CD8-positive, alpha-beta memory T cell (primary cell): ENCODE data around the gene TIMM17B. TPM values are rescaled to one million over a fixed set of nuclear protein-coding genes. Genes with fewer than 3 reads are reported as not detected.

Experiments
- CTCF ChIA-PET: fragments of 350-600 bp; sonication (Branson Sonifier 250); formaldehyde crosslinking; loops from one replicate; lab custom pipeline; 2021; ENCODE audit warnings: antibody characterized with exemption; lab: Charles Lee
- POLR2A ChIA-PET: fragments of 350-600 bp; sonication (Branson Sonifier 250); formaldehyde crosslinking; loops from one replicate; lab custom pipeline; 2021; ENCODE audit warnings: antibody characterized with exemption; lab: Charles Lee
- DNase-seq, 5 donors: peaks; one replicate each; pipeline versions ENCODE4 v3.0.0 to v3.0.0-alpha.2; 2020 to 2022; ENCODE audit warnings: mixed read lengths in 1 of 5
- H3K27ac ChIP-seq: one replicate; pipeline ENCODE4 v1.7.0; 2013; ENCODE audit warnings: low read depth, mild to moderate bottlenecking, low read length, moderate library complexity
- H3K27me3 ChIP-seq: 2 replicates; pipeline ENCODE4 v1.7.0; 2013; ENCODE audit warnings: low read length, mild to moderate bottlenecking; ENCODE audit not compliant: insufficient read depth, poor library complexity, severe bottlenecking
- H3K36me3 ChIP-seq: 2 replicates; pipeline ENCODE4 v1.7.0; 2013; ENCODE audit warnings: mild to moderate bottlenecking, low read length, moderate library complexity; ENCODE audit not compliant: insufficient read depth
- H3K4me1 ChIP-seq: 2 replicates; pipeline ENCODE4 v1.7.0; 2013; ENCODE audit warnings: mild to moderate bottlenecking, low read length, moderate library complexity; ENCODE audit not compliant: insufficient read depth
- H3K4me3 ChIP-seq: 2 replicates; pipeline ENCODE4 v1.7.0; 2013; ENCODE audit warnings: mild to moderate bottlenecking, low read length
- H3K9me3 ChIP-seq: 2 replicates; pipeline ENCODE4 v1.7.0; 2013; ENCODE audit warnings: mild to moderate bottlenecking, low read length
- H3K27ac Mint-ChIP-seq, 8 donors: one replicate each; pipeline ENCODE4 v1.8.0; 2020 to 2021; ENCODE audit warnings: mixed read lengths in 8 of 8, mild to moderate bottlenecking in 6 of 8, inconsistent platforms in 3 of 8, moderate library complexity in 3 of 8
- H3K27me3 Mint-ChIP-seq, 2 donors: one replicate each; pipeline ENCODE4 v1.8.0; 2020 to 2021; ENCODE audit warnings: mixed read lengths in 2 of 2, mild to moderate bottlenecking in 1 of 2, moderate library complexity in 1 of 2
- H3K36me3 Mint-ChIP-seq, 3 donors: one replicate each; pipeline ENCODE4 v1.8.0; 2020 to 2021; ENCODE audit warnings: mixed read lengths in 3 of 3, inconsistent platforms in 1 of 3, mild to moderate bottlenecking in 1 of 3
- H3K4me1 Mint-ChIP-seq, 3 donors: one replicate each; pipeline ENCODE4 v1.8.0; 2020 to 2021; ENCODE audit warnings: mixed read lengths in 3 of 3, inconsistent platforms in 1 of 3, mild to moderate bottlenecking in 1 of 3
- H3K4me3 Mint-ChIP-seq, 7 donors: one replicate each; pipeline ENCODE4 v1.8.0; 2020 to 2021; ENCODE audit warnings: mixed read lengths in 7 of 7, mild to moderate bottlenecking in 6 of 7, moderate library complexity in 4 of 7, inconsistent platforms in 2 of 7
- H3K9me3 Mint-ChIP-seq, 5 donors: one replicate each; pipeline ENCODE4 v1.8.0; 2020 to 2022; ENCODE audit warnings: mixed read lengths in 5 of 5, mild to moderate bottlenecking in 3 of 5, moderate library complexity in 2 of 5, inconsistent platforms in 1 of 5
- polyA plus RNA-seq: library from polyadenylated mRNA; unstranded; fragments of 300-500 nt; fragmentation: Illumina TruSeq; gene quantifications from one replicate; pipeline ENCODE4 v1.2.3, GENCODE V29; 2021
- total RNA-seq, 2 experiments: library from RNA; stranded (reverse); gene quantifications; one replicate each; pipeline ENCODE4 v1.2.3, GENCODE V29; 2021

Gene TIMM17B
- total RNA-seq = 10 to 100 TPM; 87.5 to 93.6 TPM
- 68.5 TPM for polyA plus RNA-seq

GRCh38 chrX:48897625-48898306 lies at the start of gene TIMM17B, which contains the start of gene PQBP1:
Gene TIMM17B, minus strand, starts transcription at chrX:48897768. Its CDS starts 19 bp downstream, at chrX:48897749.
Gene PQBP1, plus strand, starts transcription at chrX:48897930. Its CDS starts 580 bp downstream, at chrX:48898510.
- ChIA-PET CTCF (interaction anchor here (1.0 to 1.7 kb wide), 6 partner anchors 14 to 250 kb away, joined by 3 to 7 read pairs (median 3); partner anchors contain the start of genes HDAC6 and SLC35A2), POLR2A (interaction anchor here (0.9 to 2.9 kb wide), 11 partner anchors 14 to 324 kb away, joined by 3 to 15 read pairs (median 4); partner anchors contain the start of genes HDAC6, OTUD5, RBM3 and SLC35A2)
- Mint-ChIP-seq H3K9me3 (no peaks in the 10 kb centered on the region), H3K4me1 (peaks cover 18 to 38% (median 27%) of the 10 kb centered on the region in 3 donors), H3K36me3 (peaks cover 0 to 54% (median 3%) of the 10 kb centered on the region in 3 donors), H3K4me3 (peak within 1 kb of the TSS; percentile 84 to 96 (median 89)), H3K27ac (peak within 1 kb of the TSS; percentile 90 to 99 (median 95)), H3K27me3 (peaks cover 0 to 2% of the 10 kb centered on the region in 2 donors)
- Histone ChIP-seq H3K9me3 (no peaks in the 10 kb centered on the region), H3K4me1 (peaks cover 24% of the 10 kb centered on the region), H3K27ac (peak within 1 kb of the TSS; percentile 93), H3K27me3 (no peaks in the 10 kb centered on the region), H3K4me3 (peak within 1 kb of the TSS; percentile 91), H3K36me3 (no peaks in the 10 kb centered on the region)
- peak; percentile 81 to 93 (median 89) for DNase-seq

GRCh38 chrX:48945517-48946348 lies 48.2 kb upstream of the TIMM17B start:
- peaks cover 0 to 31% (median 7%) of the 10 kb centered on the region in 3 donors for H3K36me3 Mint-ChIP-seq
- H3K9me3 Mint-ChIP-seq = no peaks in the 10 kb centered on the region
- DNase-seq = peak; percentile 24 to 68 (median 53)
- Histone ChIP-seq H3K4me1 (peaks cover 41% of the 10 kb centered on the region), H3K36me3 (no peaks in the 10 kb centered on the region), H3K9me3 (no peaks in the 10 kb centered on the region), H3K27ac (no peak overlapping the region), H3K4me3 (no peak overlapping the region), H3K27me3 (no peaks in the 10 kb centered on the region)
- H3K4me1 Mint-ChIP-seq = peaks cover 47 to 65% (median 62%) of the 10 kb centered on the region in 3 donors
- CTCF ChIA-PET = interaction anchor here (0.6 to 4.5 kb wide), 8 partner anchors 8 to 297 kb away, joined by 3 to 21 read pairs (median 7); partner anchors contain the start of genes OTUD5, PQBP1 and SLC35A2
- H3K27ac Mint-ChIP-seq = peak overlapping the region in 7 of 8 donors; percentile 22 to 92 (median 62)
- POLR2A ChIA-PET = interaction anchor here (0.7 to 0.9 kb wide), 2 partner anchors 28 to 29 kb away, joined by 5 to 9 read pairs; no protein-coding TSS in a partner anchor
- H3K27me3 Mint-ChIP-seq = peaks cover 0 to 6% of the 10 kb centered on the region in 2 donors
- H3K4me3 Mint-ChIP-seq = peak overlapping the region in 2 of 7 donors; percentile 4 to 51

GRCh38 chrX:48942895-48943294 lies 45.3 kb upstream of the TIMM17B start:
- H3K27ac Mint-ChIP-seq = peak overlapping the region in 7 of 8 donors; percentile 87 to 98 (median 91)
- DNase-seq = no peak
- CTCF ChIA-PET = interaction anchor here (1.1 kb wide), 1 partner anchor 13 kb away, joined by 3 read pairs; no protein-coding TSS in a partner anchor

GRCh38 chrX:48940404-48940955 lies 42.9 kb upstream of the TIMM17B start:
- DNase-seq = no peak
- H3K27me3 Mint-ChIP-seq = peaks cover 0 to 2% of the 10 kb centered on the region in 2 donors
- Histone ChIP-seq H3K4me1 (peaks cover 85% of the 10 kb centered on the region), H3K4me3 (peak overlapping the region; percentile 56), H3K36me3 (no peaks in the 10 kb centered on the region), H3K27ac (peak overlapping the region; percentile 73), H3K9me3 (no peaks in the 10 kb centered on the region), H3K27me3 (no peaks in the 10 kb centered on the region)
- H3K4me3 Mint-ChIP-seq = peak overlapping the region in 6 of 7 donors; percentile 23 to 89 (median 78)
- POLR2A ChIA-PET = interaction anchor here (0.7 to 2.8 kb wide), 4 partner anchors 18 to 464 kb away, joined by 3 to 17 read pairs (median 5); partner anchors contain the start of genes PQBP1 and TIMM17B
- CTCF ChIA-PET = interaction anchor here (0.9 to 2.1 kb wide), 5 partner anchors 9 to 309 kb away, joined by 3 to 7 read pairs (median 3); no protein-coding TSS in a partner anchor
- H3K4me1 Mint-ChIP-seq = peaks cover 83 to 90% (median 90%) of the 10 kb centered on the region in 3 donors
- H3K27ac Mint-ChIP-seq = peak overlapping the region; percentile 93 to 97 (median 94)
- H3K9me3 Mint-ChIP-seq = no peaks in the 10 kb centered on the region
- peaks cover 0 to 40% (median 7%) of the 10 kb centered on the region in 3 donors for H3K36me3 Mint-ChIP-seq

More at GRCh38 chrX:48942895-48943294, 45.3 kb upstream of the TIMM17B start:
- Histone ChIP-seq H3K4me3 (no peak overlapping the region), H3K27me3 (no peaks in the 10 kb centered on the region), H3K4me1 (peaks cover 69% of the 10 kb centered on the region), H3K9me3 (no peaks in the 10 kb centered on the region), H3K27ac (peak overlapping the region; percentile 54), H3K36me3 (no peaks in the 10 kb centered on the region)
- Mint-ChIP-seq H3K27me3 (peaks cover 0 to 7% of the 10 kb centered on the region in 2 donors), H3K36me3 (peaks cover 0 to 35% (median 5%) of the 10 kb centered on the region in 3 donors), H3K4me3 (peak overlapping the region in 1 of 7 donors; percentile 32), H3K4me1 (peaks cover 71 to 84% (median 84%) of the 10 kb centered on the region in 3 donors), H3K9me3 (no peaks in the 10 kb centered on the region)
- POLR2A ChIA-PET = interaction anchor here (1.5 kb wide), 1 partner anchor 12 kb away, joined by 5 read pairs; no protein-coding TSS in a partner anchor

GRCh38 chrX:48939524-48940228 lies 42.1 kb upstream of the TIMM17B start:
- H3K4me1 Mint-ChIP-seq = peaks cover 88 to 98% (median 95%) of the 10 kb centered on the region in 3 donors
- H3K27me3 Mint-ChIP-seq = peaks cover 0 to 2% of the 10 kb centered on the region in 2 donors
- H3K9me3 ChIP-seq = no peaks in the 10 kb centered on the region
- peak in 2 of 5 donors; percentile 33 to 64 for DNase-seq
- ChIA-PET POLR2A (interaction anchor here (0.8 to 2.8 kb wide), 3 partner anchors 19 to 42 kb away, joined by 3 to 17 read pairs (median 3); partner anchors contain the start of genes PQBP1 and TIMM17B), CTCF (interaction anchor here (1.0 to 2.1 kb wide), 4 partner anchors 9 to 291 kb away, joined by 3 to 7 read pairs (median 4); no protein-coding TSS in a partner anchor)
- H3K9me3 Mint-ChIP-seq = no peaks in the 10 kb centered on the region
- peaks cover 2 to 48% (median 10%) of the 10 kb centered on the region in 3 donors for H3K36me3 Mint-ChIP-seq
- H3K4me3 ChIP-seq = peak overlapping the region; percentile 56
- H3K4me3 Mint-ChIP-seq = peak overlapping the region; percentile 23 to 89 (median 77)
- H3K27ac ChIP-seq = peak overlapping the region; percentile 73
- peaks cover 92% of the 10 kb centered on the region for H3K4me1 ChIP-seq
- H3K36me3 ChIP-seq = no peaks in the 10 kb centered on the region
- H3K27ac Mint-ChIP-seq = peak overlapping the region; percentile 93 to 97 (median 94)
- H3K27me3 ChIP-seq = no peaks in the 10 kb centered on the region

GRCh38 chrX:48938721-48939425 lies 41.3 kb upstream of the TIMM17B start:
- peak; percentile 34 to 85 (median 71) for DNase-seq
- ChIA-PET POLR2A (interaction anchor here (1.4 to 2.8 kb wide), 2 partner anchors 20 to 23 kb away, joined by 3 to 17 read pairs; no protein-coding TSS in a partner anchor), CTCF (interaction anchor here (1.3 to 2.7 kb wide), 3 partner anchors 8 to 19 kb away, joined by 4 to 18 read pairs (median 9); partner anchors contain the start of gene OTUD5)
- Histone ChIP-seq H3K27me3 (no peaks in the 10 kb centered on the region), H3K36me3 (peaks cover 5% of the 10 kb centered on the region), H3K4me1 (peaks cover 93% of the 10 kb centered on the region), H3K4me3 (peak overlapping the region; percentile 58), H3K9me3 (no peaks in the 10 kb centered on the region), H3K27ac (peak overlapping the region; percentile 73)
- H3K36me3 Mint-ChIP-seq = peaks cover 6 to 52% (median 17%) of the 10 kb centered on the region in 3 donors
- H3K27me3 Mint-ChIP-seq = peaks cover 0 to 4% of the 10 kb centered on the region in 2 donors
- peak overlapping the region; percentile 93 to 97 (median 94) for H3K27ac Mint-ChIP-seq
- H3K9me3 Mint-ChIP-seq = no peaks in the 10 kb centered on the region
- H3K4me3 Mint-ChIP-seq = peak overlapping the region; percentile 74 to 93 (median 80)
- H3K4me1 Mint-ChIP-seq = peaks cover 91 to 99% (median 95%) of the 10 kb centered on the region in 3 donors
